HG03432 (cell line): ENCODE data around the gene ID3.
A peak's percentile ranks its signal among the peaks of the same experiment; 100 is the strongest.
"Not testable (repeated sequence)": the region's sequence is repeated elsewhere in the genome, so short reads cannot be mapped to it uniquely, and the experiment has no call there.

Experiments
- ATAC-seq: cut with Tn5 transposase; IDR thresholded peaks from one replicate; pipeline ENCODE4 v1.9.1; 2021; ENCODE audit warnings: mild to moderate bottlenecking, moderate library complexity; ENCODE audit not compliant: unreplicated experiment

Gene ID3

GRCh38 chr1:23589585-23589986 lies 30.3 kb upstream of the ID3 start:
- ATAC-seq: no peak

- ATAC-seq: no peak
Observed at GRCh38 chr1:23588749-23589548, 29.6 kb upstream of the ID3 start.

- no peak for ATAC-seq
Observed at GRCh38 chr1:23585321-23586022, 26.2 kb upstream of the ID3 start.

- not testable (repeated sequence) for ATAC-seq
Observed at GRCh38 chr1:23583727-23584126, 24.4 kb upstream of the ID3 start.

GRCh38 chr1:23582820-23583219 lies 23.5 kb upstream of the ID3 start:
- ATAC-seq: no peak

- no peak for ATAC-seq
Observed at GRCh38 chr1:23581219-23581618, 21.9 kb upstream of the ID3 start.

GRCh38 chr1:23578997-23579363 lies 19.7 kb upstream of the ID3 start:
- ATAC-seq: no peak

- no peak for ATAC-seq
Observed at GRCh38 chr1:23578311-23578996, 19.2 kb upstream of the ID3 start.

GRCh38 chr1:23577056-23578004 lies 18.0 kb upstream of the ID3 start:
- ATAC-seq: peak; percentile 81

- ATAC-seq: no peak
Observed at GRCh38 chr1:23576338-23577055, 17.2 kb upstream of the ID3 start.

GRCh38 chr1:23575226-23575810 lies 16.0 kb upstream of the ID3 start:
- no peak for ATAC-seq

- ATAC-seq: peak; percentile 39
Observed at GRCh38 chr1:23574265-23574754, 15.0 kb upstream of the ID3 start.

GRCh38 chr1:23573574-23574182 lies 14.4 kb upstream of the ID3 start:
- ATAC-seq: no peak

- ATAC-seq: no peak
Observed at GRCh38 chr1:23571465-23571864, 12.2 kb upstream of the ID3 start.

- no peak for ATAC-seq
Observed at GRCh38 chr1:23570001-23570691, 10.8 kb upstream of the ID3 start.

GRCh38 chr1:23568608-23569383 lies 9.5 kb upstream of the ID3 start:
- ATAC-seq: no peak

- no peak for ATAC-seq
Observed at GRCh38 chr1:23567996-23568607, 8.8 kb upstream of the ID3 start.
